Measurements from ENCODE around the gene DBH.

DBH gene

DNA sequence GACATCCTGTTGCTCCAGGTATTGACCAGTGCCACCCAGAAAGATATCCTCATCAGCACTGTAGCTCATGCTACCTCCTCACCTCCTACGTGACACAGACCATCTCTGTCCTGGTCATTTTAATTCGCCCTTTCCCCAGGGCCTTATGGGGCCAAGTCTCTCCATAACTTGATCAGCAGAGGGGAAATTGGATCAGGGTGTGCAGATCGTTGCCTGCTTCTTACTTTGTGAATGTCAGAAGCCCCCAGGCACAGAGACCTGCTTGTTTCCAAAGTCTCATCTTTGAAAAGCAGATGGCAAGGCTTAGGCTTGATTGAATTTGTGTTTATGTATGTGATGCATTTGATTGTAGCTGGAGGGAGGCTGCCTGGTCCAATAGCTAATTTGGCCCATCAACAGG is 8.8 kb upstream of the DBH start:
- DNase-seq = no peak

DNA sequence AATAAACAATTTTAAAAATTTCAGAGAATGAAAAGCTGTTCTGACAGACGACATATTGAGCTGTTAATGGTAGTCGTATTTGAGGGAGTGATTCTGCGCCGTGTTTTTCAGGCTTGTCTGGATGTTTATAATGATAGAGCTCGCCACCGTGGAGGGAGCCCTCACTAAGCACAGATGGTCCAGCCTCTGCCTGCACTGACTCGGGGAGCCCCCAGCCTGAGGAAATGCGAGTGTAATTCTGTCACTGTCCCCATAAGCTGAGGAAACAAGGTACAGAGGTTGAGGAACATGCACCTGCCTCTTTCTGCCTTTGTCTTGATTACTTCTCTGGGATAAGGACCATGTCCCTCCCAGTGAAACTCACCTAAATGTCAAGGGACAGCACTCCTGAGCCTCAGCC is 7.4 kb upstream of the DBH start:
- no peak for DNase-seq

DNA sequence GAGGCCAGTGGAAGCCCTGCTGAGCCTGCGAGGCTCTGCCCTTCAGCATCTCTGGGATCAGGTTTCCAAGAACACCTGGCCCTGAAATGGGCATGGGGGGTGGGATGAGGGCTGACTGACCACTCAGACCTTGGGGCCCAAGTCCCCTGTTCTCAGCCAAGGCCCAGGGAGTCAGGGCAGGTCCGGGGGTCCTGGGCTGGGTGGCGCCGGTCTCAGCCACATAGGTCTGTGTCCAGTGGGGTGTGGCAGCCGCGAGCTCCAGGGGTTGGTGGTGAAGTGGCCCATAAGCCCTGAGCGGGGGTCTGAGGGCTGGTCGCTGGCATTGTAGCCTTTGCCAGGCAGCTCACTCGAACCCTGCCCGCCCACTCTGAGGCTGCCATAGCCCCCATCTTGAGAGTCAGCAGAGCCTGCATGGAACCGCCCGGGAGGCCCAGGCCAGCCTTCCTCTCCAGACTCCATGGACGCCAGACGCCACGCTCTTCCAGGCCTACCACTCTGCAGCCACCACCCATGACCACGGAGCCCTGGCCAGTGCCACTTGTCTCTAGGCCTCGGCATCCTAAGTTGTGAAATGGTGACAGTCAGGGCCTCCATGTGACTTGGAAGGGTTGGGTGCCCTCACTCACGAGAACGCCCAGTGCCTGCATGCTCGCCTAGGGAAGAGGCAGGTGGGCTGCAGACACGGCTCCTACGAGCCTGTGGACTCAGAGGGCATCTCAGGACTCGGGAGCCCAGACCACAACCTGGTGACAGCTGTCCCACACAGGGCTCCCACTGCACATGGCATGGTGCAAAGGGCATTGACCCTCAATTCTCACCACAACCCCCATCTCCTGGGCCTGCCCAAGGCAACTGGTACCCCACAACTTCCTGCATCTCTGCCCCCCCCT is 6.7 kb upstream of the DBH start:
- DNase-seq = no peak

DNA sequence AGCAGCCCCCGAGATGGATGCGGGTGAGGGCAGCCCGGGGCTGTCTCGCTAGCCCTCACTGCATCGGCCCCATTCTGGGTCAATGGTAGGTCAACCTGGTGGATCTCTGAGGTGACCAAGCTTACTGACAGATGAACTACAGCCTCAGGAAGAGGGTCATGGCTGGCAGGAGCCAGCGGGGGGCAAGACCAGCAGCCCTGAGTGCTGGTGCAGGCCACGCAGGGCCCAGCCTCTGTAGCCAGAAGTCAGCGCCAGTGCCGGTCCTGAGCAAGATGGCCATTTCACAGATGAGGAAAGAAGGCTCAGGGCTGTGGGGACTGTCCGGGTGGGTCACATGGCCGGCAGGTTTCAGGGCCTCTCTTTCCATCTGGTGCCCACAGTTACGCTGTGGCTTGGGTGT is 5.1 kb upstream of the DBH start:
- no peak for DNase-seq

DNA sequence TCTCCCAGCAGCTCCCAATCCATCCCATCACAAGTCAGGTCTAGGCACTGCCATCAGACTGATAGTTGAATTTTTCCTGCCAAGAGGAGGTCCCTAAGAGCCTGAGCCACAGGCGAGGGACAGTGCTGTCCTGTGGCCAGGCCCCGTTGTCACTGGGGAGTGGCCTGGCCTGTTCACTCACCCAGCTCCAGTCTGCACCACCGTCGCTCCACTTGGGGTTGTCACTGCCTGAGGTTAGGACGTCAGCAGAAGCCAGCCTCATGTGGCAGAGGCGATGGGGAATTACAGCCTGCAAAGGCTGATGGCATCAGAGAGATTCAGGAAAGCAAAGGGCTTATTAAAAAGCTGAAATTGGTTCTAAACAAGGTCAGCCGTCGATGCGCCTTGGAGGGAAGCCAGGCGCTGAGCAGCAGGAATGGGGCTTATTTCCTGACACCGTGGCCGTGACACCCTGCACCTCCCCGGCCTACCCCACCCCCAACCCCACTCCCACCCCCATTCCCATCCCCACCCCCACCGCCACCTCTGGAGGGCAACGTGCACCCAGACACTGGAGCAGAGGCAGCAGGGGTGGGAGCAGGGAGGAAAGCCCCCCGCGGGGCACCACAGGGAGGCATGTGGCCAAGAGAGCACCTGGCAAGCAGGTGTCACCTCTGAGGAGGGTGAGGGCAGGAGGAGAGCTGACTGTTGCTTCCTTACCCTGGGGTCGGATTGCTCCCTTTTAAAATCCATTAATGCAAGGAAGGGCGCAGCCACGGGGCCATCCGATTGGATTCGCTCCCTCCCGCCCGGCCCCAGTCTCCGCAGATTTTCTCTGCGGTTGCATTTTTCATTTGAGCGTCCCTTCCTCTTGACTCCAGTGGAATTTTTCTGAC is 3.1 kb upstream of the DBH start:
- DNase-seq = no peak

DNA sequence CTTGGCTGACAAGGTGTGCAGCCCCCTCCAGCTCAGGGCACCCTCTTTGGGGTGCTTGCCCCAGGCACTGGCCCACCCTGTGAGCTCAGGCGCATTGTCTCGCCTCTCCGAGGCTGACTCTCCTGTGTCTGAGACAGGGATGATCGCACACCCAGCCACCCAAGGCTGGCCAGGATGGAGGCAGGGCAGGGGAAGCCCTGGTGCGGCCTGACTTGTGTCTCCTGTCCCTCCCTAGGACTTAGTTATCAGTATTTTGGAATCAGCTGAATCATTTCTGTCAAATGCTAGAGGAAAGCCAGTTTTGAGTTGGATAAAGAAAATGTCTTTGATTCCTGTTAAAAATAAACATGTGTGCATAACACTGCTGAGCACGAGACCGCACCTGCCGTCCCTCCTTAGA is 2.5 kb upstream of the DBH start:
- DNase-seq = no peak

DNA sequence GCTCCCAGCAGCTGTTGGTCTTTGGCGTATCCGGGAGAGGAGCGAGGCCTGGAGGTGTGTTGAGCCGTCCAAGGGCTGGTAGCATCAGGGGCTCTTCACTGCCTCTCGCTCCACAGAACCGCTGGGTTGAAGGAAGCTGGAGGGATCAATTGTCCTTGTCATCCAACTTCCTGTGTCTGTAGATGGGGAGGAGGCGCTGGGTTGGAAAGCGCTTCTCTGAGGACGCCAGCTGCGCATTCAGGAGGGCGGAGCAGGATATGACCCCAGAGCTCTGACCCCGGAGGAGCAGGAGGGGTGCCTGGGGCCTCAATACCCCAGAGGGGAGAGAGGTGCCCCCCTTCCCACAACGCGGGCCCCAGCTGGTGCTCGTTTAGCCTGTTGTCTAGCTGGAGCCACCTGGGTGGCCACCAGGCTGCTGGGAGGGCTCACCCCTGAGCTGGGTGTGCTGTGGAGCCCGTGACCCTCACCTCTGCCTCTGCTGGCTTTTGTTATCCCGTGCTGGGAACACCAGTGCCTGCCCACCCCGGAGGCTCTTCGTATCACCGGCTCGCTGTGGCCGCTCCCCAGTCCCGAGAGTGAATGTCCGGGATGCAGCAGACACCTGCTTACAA is 2.0 kb upstream of the DBH start:
- DNase-seq = no peak

DNA sequence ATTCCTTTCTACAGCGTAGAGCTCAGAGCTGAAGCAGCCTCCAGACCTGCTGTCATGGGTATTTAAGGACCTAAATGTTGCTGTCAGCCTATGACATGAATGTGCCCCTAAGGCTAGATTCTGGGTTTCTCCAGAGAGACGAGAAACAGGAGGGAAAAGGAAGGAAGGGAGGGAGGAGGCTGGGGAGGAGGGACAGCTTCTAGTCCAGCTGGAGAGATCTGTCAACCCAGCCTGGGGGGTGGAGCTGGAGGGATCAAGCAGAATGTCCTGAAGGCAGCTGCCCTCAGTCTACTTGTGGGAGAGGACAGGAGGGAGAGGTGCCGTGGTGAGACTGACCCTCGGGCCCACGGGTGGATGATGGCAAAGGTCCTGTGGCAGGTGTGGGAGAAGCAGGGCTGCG is 1.1 kb upstream of the DBH start:
- DNase-seq = no peak

DNA sequence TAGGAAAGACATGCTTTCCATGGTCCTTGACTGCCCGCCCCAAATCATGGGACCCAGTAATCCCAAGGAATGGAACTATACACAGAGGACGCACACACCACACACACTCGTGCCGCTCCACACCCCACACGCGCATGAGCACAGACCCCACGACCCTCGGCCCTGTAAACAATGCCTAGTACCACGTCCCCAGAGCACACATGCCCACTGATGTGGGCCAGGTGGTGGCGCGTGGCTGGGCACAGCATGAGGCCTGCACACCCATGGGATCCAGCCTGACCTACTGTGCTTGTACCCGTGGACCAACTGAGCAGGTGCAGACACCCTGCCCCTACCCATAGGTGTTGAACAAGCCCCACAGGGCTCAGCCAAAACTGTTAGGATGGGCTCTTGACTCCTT is 739 bp downstream of the DBH start:
- no peak for DNase-seq

DNA sequence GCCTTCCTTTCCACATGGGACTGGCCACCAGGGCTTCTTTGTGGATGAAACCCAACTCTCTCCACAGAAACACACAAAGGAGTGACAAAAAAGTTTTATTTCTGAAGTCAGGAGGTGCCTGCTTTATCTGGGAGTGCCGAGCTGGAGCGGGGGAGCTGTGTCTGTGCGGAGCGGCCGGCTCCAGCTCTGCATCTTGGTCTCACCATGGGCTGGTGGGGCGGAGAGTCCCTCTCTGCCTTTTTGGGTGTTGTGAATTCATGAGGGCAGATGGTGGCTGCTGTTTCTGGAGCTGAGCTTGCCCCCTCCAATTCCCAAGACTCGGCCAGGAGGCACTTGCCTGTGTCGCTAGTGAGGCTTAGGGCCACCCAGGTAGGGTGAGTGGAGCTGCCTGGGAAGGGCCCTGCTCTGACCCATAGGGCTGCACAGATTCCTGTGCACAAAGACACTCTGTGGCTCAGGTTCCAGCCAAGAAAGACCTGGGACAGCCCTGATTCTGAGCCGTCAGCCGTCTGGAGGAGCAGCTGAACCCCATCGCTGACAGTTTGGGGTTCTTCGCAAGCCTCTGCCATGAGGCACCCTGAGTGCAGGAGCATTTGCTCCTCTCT is 1.4 kb downstream of the DBH start:
- DNase-seq = no peak

DNA sequence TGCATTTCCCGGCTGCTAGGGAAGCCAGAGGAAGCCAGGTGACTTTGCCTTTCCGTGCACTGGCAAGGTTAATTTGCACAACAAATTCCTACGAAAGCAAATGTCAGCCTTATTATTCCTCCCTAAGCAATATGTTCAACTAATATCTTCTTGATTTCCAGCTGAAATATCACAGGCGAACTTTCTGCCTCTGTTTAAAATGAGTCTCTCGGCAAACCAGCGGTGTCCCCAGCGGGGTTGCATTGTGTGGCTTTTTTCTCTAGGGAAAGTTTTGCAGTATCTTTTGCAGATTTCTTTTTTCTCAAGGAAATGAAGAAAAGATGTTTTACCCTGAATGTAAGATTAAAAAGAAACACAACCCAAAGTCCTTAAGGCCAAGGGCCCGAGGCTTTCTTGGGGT is 1.9 kb downstream of the DBH start:
- DNase-seq = no peak

DNA sequence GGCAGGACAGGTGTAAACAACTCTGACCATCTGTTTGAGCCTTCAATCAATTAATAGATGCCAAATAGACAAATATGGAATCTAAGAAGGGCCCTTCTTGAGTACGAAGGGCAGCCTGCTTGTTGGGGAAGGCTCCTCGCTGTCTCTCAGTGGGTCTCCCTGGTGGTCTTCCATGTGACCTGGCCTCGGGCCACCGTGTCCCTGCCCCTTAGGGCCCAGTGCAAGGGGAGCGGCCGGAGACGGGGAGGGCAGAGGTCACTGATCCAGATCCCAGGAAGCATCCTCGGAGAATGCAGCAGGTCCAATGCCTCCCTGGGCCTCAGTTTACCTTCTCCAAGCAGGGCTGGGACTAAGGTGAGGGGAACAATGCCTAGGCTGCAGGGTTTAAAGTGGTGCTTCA is 2.5 kb downstream of the DBH start:
- DNase-seq = no peak

DNA sequence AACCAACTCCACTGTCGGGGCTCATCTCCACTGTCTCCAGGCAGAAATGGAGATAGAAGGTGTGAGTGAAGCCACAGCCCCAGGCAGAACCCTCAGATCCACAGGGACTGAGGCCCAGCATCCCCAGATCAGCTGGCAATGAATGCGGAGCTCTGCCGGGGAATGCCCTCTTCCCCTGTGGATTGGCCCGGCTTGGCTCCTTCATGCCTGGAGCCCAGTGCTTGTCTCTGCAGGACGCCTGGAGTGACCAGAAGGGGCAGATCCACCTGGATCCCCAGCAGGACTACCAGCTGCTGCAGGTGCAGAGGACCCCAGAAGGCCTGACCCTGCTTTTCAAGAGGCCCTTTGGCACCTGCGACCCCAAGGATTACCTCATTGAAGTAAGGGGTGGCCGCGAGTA is 3.5 kb downstream of the DBH start:
- no peak for DNase-seq

DNA sequence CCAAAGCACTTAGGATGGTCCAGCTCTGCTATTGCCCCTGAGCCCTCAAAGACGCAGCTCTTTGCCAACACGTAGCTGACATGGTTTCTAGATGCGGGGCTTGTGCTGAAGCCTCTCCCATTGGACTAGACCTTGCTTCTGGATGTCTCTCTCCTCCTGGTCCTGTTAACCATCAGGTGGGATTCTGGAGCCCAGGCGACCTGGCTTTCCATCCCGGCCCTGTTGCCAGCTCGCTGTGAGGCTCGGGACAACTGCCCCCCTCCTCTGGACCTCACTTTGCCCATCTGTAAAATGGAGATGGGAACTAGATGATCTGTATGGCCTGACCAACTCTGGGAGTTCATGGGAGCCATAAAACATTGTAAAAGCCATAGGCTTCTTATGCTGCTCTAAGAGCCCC is 4.0 kb downstream of the DBH start:
- no peak for DNase-seq

DNA sequence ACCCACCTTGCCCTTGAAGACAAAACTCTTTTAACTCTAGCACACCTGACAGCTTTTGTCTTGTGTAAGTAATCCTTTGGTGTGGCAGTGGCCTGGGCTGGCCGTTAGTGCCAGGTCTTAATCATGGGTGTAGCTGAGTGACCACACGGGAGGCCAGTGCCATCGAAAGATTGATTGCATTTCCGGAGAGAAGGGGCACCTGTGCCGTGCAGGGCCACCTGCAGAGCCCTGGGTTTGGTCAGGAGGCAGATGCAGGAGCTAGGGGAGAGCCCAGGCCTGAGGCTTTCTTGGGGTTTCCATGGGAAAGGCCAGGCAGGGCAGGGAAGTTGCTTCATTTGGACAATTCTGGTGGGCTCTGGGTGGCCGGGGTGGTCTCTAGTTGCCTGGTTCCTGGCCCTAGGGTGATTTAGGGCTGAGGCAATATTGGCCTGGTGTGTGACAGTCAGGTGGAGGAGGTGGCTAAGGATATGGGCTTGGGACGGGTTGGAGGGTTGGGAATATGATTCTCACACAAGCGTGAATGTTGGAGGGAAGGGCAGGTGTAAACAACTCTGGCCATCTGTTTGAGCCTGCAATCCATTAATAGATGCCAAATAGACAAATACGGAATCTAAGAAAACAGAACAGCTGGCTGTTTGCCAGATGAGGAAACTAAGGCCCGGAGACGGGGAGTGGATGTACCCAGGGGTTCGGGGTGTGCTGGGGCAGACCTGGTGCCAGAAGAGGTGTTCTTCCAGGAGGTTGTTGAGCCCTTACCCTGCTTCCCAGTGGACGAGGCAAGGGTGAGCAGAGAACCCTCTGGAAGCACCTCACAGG is 4.6 kb downstream of the DBH start:
- no peak for DNase-seq

DNA sequence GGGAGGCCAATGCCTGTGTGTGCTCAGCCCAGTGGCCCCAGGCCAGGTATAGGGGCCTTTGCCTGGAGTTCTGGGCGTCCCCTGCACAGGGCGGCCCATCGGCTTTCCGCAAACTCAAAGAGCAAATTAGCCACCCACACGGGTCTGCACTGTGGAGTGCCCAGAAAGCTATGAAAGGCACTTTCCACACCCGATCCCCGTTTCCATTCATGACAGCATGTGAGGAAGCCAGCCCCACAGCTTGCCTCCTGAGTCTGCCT is 5.2 kb downstream of the DBH start:
- DNase-seq = no peak

DNA sequence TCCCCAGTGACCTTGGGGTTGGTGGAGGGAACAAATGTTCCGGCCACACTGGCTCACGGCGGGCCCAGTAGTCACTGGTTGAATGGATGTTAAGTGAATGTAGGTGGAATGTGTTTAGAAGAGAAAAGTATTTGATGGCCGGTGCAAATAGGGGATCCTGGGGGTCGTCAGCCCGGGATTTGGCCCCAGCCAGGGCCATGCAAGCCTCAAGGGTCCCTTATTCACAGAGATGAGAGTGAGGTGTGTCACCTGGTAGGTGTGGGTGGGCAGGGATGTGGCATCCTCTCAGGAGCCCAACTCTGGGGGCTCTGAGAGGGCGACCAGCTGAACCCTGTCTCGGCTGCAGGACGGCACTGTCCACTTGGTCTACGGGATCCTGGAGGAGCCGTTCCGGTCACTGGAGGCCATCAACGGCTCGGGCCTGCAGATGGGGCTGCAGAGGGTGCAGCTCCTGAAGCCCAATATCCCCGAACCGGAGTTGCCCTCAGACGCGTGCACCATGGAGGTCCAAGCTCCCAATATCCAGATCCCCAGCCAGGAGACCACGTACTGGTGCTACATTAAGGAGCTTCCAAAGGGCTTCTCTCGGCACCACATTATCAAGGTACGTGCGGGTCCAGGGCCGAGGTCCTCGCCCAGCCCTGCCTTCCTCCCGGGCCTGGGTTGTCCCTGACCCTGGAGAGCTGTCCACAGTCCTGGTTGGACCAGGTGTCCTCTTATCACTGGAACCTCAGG is 5.9 kb downstream of the DBH start:
- DNase-seq = no peak

DNA sequence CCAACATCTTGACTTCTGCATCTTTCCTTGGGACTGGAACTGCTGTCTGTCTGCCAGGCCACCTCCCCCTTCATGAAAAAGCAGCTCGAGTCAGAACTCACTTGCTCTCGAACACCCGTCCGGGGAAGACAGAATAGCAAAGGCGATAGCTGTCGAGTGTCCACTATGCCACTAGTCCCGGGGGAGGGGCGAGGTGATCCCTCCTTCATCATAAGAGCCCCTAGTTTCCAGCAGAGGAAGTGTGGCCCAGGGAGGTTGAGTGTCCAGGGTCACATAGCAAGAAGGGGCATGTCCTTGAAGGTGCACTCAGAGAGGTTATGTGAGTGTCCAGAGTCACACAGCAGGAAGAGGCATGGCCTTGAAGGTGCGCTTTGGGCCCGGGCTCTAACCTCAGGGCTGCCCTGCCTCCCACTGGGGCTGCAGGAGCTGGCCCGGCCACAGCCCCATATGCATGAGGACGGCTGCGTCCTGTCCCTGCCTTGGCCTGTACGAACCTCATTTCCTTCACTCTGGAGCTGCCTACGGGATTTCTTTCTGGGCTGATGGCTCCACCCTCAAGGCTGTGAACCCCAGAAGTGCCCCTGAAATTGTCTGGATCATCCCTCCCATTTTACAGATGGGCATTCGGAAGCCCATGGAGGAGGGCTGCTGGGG is 6.7 kb downstream of the DBH start:
- no peak for DNase-seq

DNA sequence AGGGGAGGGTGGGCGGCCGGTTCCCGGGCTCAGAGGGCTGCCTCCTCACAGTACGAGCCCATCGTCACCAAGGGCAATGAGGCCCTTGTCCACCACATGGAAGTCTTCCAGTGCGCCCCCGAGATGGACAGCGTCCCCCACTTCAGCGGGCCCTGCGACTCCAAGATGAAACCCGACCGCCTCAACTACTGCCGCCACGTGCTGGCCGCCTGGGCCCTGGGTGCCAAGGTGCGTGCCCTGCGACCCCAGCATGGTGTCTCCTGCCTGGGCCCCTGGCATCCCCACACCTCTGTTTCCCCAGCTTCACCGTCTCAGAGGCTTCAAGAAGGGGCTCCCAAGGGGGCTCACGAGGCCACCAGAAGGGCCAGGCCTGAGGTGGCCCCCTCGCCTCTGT is 7.2 kb downstream of the DBH start:
- DNase-seq = no peak

DNA sequence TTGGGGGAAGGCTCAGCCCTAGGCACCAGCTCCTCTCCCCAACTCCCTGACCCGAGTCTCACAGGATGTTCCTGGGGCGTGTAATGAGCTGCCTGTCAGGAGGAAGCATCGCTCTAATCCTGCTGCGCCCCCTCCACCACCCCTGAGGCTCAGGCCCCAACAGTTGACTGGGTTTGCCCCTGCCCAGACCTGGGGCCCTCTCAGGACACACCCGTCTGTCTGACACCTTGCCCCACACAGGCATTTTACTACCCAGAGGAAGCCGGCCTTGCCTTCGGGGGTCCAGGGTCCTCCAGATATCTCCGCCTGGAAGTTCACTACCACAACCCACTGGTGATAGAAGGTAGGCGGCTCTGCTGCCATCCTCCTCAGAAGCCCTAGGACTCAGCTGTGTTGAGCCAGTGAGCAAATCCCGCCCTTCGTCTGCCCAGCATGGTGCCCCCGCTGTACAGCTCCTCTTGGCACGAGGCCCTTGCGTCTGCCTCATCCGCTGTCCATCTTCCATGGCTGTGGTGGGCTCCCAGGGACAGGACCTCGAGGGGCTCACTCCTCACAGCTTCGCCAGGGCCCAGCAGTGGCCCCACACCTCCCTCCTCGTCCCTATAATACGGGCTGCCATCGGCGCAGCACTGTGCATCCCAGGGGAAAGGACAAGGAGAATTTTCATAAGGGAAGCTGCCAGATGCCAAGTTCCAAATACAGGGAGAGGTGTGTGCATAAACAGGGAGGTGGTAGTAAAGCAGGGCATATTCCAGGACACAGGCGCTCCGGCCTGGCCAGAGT is 8.0 kb downstream of the DBH start:
- DNase-seq = no peak

All from activated CD4-positive, alpha-beta T cell treated with anti-CD3 and anti-CD28 coated beads, Interleukin-2, amount 50 U/mL, for 48 hours (primary cell).